GM18508 (cell line): ENCODE measurements around the gene C1QC.
"Not testable (repeated sequence)": the region's sequence is repeated elsewhere in the genome, so short reads cannot be mapped to it uniquely, and the experiment has no call there.

Experiments used
- ATAC-seq: cut with Tn5 transposase; IDR thresholded peaks from one replicate; pipeline ENCODE4 v1.9.1; 2021; ENCODE audit warnings: moderate number of reproducible peaks; ENCODE audit not compliant: insufficient read depth, unreplicated experiment

The C1QC gene

GRCh38 chr1:22643928-22644327 lies 495 bp downstream of the C1QC start:
- no peak for ATAC-seq

- ATAC-seq: no peak
These were observed 2.5 kb downstream of the C1QC start for GRCh38 chr1:22645931-22646330.

- no peak for ATAC-seq
These were observed 3.0 kb downstream of the C1QC start for GRCh38 chr1:22646384-22646783.

GRCh38 chr1:22650089-22650693 lies 6.8 kb downstream of the C1QC start:
- ATAC-seq: no peak

- ATAC-seq: no peak
These were observed 8.8 kb downstream of the C1QC start for GRCh38 chr1:22651941-22652856.

GRCh38 chr1:22652881-22653316 lies 9.5 kb downstream of the C1QC start, which contains the start of gene C1QB:
TSS of gene C1QB (plus strand) at chr1:22653236. CDS start at chr1:22659463, 6,227 bp downstream.
- no peak for ATAC-seq

- no peak for ATAC-seq
These were observed 11.3 kb downstream of the C1QC start for GRCh38 chr1:22654692-22655091.

- no peak for ATAC-seq
These were observed 15.1 kb downstream of the C1QC start for GRCh38 chr1:22658385-22659163.

- ATAC-seq: no peak
These were observed 17.3 kb downstream of the C1QC start for GRCh38 chr1:22660716-22661241.

- ATAC-seq: no peak
These were observed 18.4 kb downstream of the C1QC start for GRCh38 chr1:22661880-22662279.

GRCh38 chr1:22662318-22662717 lies 18.9 kb downstream of the C1QC start:
- no peak for ATAC-seq

GRCh38 chr1:22662986-22663408 lies 19.6 kb downstream of the C1QC start:
- no peak for ATAC-seq

GRCh38 chr1:22665752-22666151 lies 22.3 kb downstream of the C1QC start:
- no peak for ATAC-seq

GRCh38 chr1:22666412-22666811 lies 23.0 kb downstream of the C1QC start:
- ATAC-seq: no peak

GRCh38 chr1:22668840-22669239 lies 25.4 kb downstream of the C1QC start:
- not testable (repeated sequence) for ATAC-seq

GRCh38 chr1:22670352-22670975 lies 27.0 kb downstream of the C1QC start:
- ATAC-seq: no peak

GRCh38 chr1:22671999-22672398 lies 28.6 kb downstream of the C1QC start:
- no peak for ATAC-seq

GRCh38 chr1:22673486-22674409 lies 30.3 kb downstream of the C1QC start:
- no peak for ATAC-seq

GRCh38 chr1:22674410-22674749 lies 30.9 kb downstream of the C1QC start:
- no peak for ATAC-seq
